Fibroblast of mammary gland (primary cell): Measurements from ENCODE around the gene UBL7.

Experiments used
- DNase-seq: peaks from one replicate; pipeline ENCODE4 v3.0.0-alpha.2; 2010; ENCODE audit warnings: low read depth
- H3K4me3 ChIP-seq: 2 replicates; pipeline ENCODE4 v1.5.1; 2011; ENCODE audit warnings: low read depth, mild to moderate bottlenecking, low read length, moderate library complexity; ENCODE audit not compliant: control insufficient read depth
- CTCF ChIP-seq: conservative IDR thresholded peaks from 2 replicates; pipeline ENCODE4 v1.5.1; 2011; ENCODE audit warnings: low read depth, low read length, inconsistent platforms; ENCODE audit not compliant: control insufficient read depth, insufficient read depth

The UBL7 gene

GRCh38 chr15:74454764-74455500 lies 6.0 kb downstream of the UBL7 start:
- no peak for TF ChIP-seq CTCF
- no peak overlapping the region for H3K4me3 ChIP-seq
- DNase-seq = no peak

GRCh38 chr15:74453925-74454763 lies 6.8 kb downstream of the UBL7 start:
- no peak for TF ChIP-seq CTCF
- DNase-seq = no peak
- H3K4me3 ChIP-seq = no peak overlapping the region

- TF ChIP-seq CTCF = no peak
- DNase-seq = peak; percentile 27
- no peak overlapping the region for H3K4me3 ChIP-seq
Measured at GRCh38 chr15:74451861-74452835, 8.8 kb downstream of the UBL7 start.

GRCh38 chr15:74451322-74451721 lies 9.6 kb downstream of the UBL7 start:
- H3K4me3 ChIP-seq = no peak overlapping the region
- no peak for DNase-seq
- TF ChIP-seq CTCF = no peak

- DNase-seq = no peak
- no peak for TF ChIP-seq CTCF
- H3K4me3 ChIP-seq = no peak overlapping the region
Measured at GRCh38 chr15:74449643-74450205, 11.2 kb downstream of the UBL7 start.

GRCh38 chr15:74449095-74449494 lies 11.9 kb downstream of the UBL7 start:
- no peak for DNase-seq
- no peak overlapping the region for H3K4me3 ChIP-seq
- TF ChIP-seq CTCF = no peak
